Immature natural killer cell (primary cell): Measurements from ENCODE around the gene BBS1. TPM values are rescaled to one million over a fixed set of nuclear protein-coding genes. Genes with fewer than 3 reads are reported as not detected.

Experiments
- DNase-seq, 3 donors: peaks; one replicate each; pipeline ENCODE4 v3.0.0; 2022; ENCODE audit warnings: mixed read lengths in 1 of 3
- H3K27ac Mint-ChIP-seq, 6 donors: one replicate each; pipeline ENCODE4 v1.8.0; 2020; ENCODE audit warnings: mixed read lengths in 6 of 6, mild to moderate bottlenecking in 5 of 6, inconsistent platforms in 4 of 6, moderate library complexity in 3 of 6
- H3K27me3 Mint-ChIP-seq, 3 donors: one replicate each; pipeline ENCODE4 v1.8.0; 2020 to 2021; ENCODE audit warnings: low read depth in 3 of 3, mild to moderate bottlenecking in 3 of 3, mixed read lengths in 3 of 3, moderate library complexity in 3 of 3, inconsistent platforms in 1 of 3
- H3K36me3 Mint-ChIP-seq, 3 donors: one replicate each; pipeline ENCODE4 v1.8.0; 2020; ENCODE audit warnings: mixed read lengths in 3 of 3, inconsistent platforms in 2 of 3, mild to moderate bottlenecking in 2 of 3
- H3K4me1 Mint-ChIP-seq, 2 donors: one replicate each; pipeline ENCODE4 v1.8.0; 2020; ENCODE audit warnings: inconsistent platforms in 2 of 2, mild to moderate bottlenecking in 2 of 2, mixed read lengths in 2 of 2, moderate library complexity in 1 of 2
- H3K4me3 Mint-ChIP-seq, 5 donors: one replicate each; pipeline ENCODE4 v1.8.0; 2020; ENCODE audit warnings: mild to moderate bottlenecking in 5 of 5, mixed read lengths in 5 of 5, inconsistent platforms in 3 of 5, moderate library complexity in 3 of 5
- H3K9me3 Mint-ChIP-seq, 6 donors: one replicate each; pipeline ENCODE4 v1.8.0; 2020; ENCODE audit warnings: mild to moderate bottlenecking in 6 of 6, mixed read lengths in 6 of 6, inconsistent platforms in 4 of 6, moderate library complexity in 3 of 6
- polyA plus RNA-seq, 3 donors: library from polyadenylated mRNA; unstranded; fragments of 300-500 nt; fragmentation: Illumina TruSeq; gene quantifications; one replicate each; pipeline ENCODE4 v1.2.3, GENCODE V29; 2021

BBS1 gene
- polyA plus RNA-seq, 3 donors from 2014 or later, result 5.3 to 8.3 (median 6.2) TPM

GRCh38 chr11:66484806-66485380, 25.5 kb upstream of the BBS1 start:
- no peak for DNase-seq
- Mint-ChIP-seq H3K36me3 (peaks cover 0 to 13% (median 0%) of the 10 kb centered on the region in 3 donors), H3K4me3 (no peak overlapping the region), H3K27me3 (peaks cover 0 to 6% (median 4%) of the 10 kb centered on the region in 3 donors), H3K4me1 (peaks cover 13 to 19% of the 10 kb centered on the region in 2 donors), H3K9me3 (no peaks in the 10 kb centered on the region), H3K27ac (no peak overlapping the region)

DNA sequence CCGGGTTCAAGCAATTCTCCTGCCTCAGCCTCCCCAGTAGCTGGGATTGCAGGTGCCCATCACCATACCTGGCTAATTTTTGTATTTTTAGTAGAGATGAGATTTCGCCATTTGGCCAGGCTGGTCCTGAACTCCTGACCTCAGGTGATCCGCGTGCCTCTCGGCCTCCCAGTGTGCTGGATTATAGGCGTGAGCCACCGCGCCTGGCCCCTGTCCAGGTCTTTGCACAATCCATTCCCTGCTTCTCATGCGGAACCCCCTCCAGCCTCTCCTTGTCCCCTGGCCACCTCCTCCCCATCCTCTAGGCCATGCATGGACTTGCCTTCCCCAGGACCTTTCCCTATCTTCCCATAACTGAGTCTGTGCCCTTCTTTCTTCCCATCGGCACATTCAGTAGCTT, 21.5 kb upstream of the BBS1 start:
- H3K4me3 Mint-ChIP-seq, result no peak overlapping the region
- no peaks in the 10 kb centered on the region for H3K9me3 Mint-ChIP-seq
- no peaks in the 10 kb centered on the region for H3K4me1 Mint-ChIP-seq
- no peak for DNase-seq
- H3K36me3 Mint-ChIP-seq, result peaks cover 4 to 22% (median 5%) of the 10 kb centered on the region in 3 donors
- peaks cover 0 to 5% (median 0%) of the 10 kb centered on the region in 3 donors for H3K27me3 Mint-ChIP-seq
- H3K27ac Mint-ChIP-seq, result no peak overlapping the region

DNA sequence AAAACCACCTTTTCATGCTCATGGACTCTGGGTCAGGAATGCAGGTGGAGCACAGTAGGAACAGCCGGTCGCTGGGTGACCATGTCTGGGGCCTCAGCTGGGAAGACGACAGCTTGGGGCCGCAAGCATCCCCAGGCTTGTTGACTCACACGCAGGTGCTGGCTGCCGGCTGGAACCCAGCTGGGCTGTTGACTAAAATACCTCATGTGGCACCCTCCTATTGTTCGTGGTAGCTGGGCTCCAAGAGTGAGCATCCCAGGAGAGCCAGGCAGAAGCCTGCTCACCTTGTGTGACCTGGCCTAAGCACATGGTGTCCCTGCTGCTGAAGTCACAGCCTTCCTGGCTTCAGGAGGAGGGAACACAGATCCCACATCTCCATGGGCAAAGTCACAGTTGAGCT, 20.8 kb upstream of the BBS1 start:
- peaks cover 4 to 22% (median 5%) of the 10 kb centered on the region in 3 donors for H3K36me3 Mint-ChIP-seq
- no peak overlapping the region for H3K27ac Mint-ChIP-seq
- H3K4me3 Mint-ChIP-seq, result no peak overlapping the region

GRCh38 chr11:66491315-66491935, 19.0 kb upstream of the BBS1 start:
- Mint-ChIP-seq H3K27ac (no peak overlapping the region), H3K27me3 (peaks cover 0 to 5% (median 0%) of the 10 kb centered on the region in 3 donors), H3K4me3 (no peak overlapping the region), H3K4me1 (no peaks in the 10 kb centered on the region), H3K9me3 (no peaks in the 10 kb centered on the region), H3K36me3 (peaks cover 4 to 22% (median 5%) of the 10 kb centered on the region in 3 donors)
- no peak for DNase-seq

More for the DNA sequence above, 20.8 kb upstream of the BBS1 start:
- peaks cover 0 to 5% (median 0%) of the 10 kb centered on the region in 3 donors for H3K27me3 Mint-ChIP-seq
- no peaks in the 10 kb centered on the region for H3K9me3 Mint-ChIP-seq
- DNase-seq, result no peak
- no peaks in the 10 kb centered on the region for H3K4me1 Mint-ChIP-seq

- Mint-ChIP-seq H3K27me3 (peaks cover 0 to 5% (median 0%) of the 10 kb centered on the region in 3 donors), H3K27ac (no peak overlapping the region), H3K4me3 (no peak overlapping the region), H3K36me3 (peaks cover 5 to 26% (median 9%) of the 10 kb centered on the region in 3 donors), H3K9me3 (no peaks in the 10 kb centered on the region), H3K4me1 (no peaks in the 10 kb centered on the region)
- no peak for DNase-seq
Observed at GRCh38 chr11:66492161-66492865, 18.1 kb upstream of the BBS1 start.

- no peak for DNase-seq
- Mint-ChIP-seq H3K36me3 (peaks cover 5 to 26% (median 9%) of the 10 kb centered on the region in 3 donors), H3K9me3 (no peaks in the 10 kb centered on the region)
Observed at GRCh38 chr11:66493130-66493529, 17.3 kb upstream of the BBS1 start.

DNA sequence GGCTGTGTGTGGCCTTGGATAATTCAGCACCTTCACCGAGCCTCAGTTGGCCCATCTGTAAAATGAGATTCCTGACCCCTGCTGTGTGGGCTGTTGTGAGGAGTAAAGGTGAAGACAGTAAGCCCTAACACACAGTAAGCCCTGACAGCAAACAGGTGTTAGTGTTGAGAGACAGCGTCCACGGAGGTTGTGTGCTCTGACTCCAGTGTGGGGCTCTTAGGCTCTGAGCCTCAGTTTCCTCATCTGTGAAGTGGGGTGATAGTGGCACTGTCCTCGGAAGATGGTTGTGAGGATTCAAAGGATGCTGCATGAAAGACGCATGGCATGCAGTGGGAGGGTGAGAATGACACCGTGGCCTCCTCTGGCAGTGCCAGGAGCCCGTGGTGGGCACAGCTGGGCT, 16.0 kb upstream of the BBS1 start:
- Mint-ChIP-seq H3K27ac (no peak overlapping the region), H3K27me3 (no peaks in the 10 kb centered on the region), H3K9me3 (no peaks in the 10 kb centered on the region), H3K36me3 (peaks cover 5 to 27% (median 9%) of the 10 kb centered on the region in 3 donors), H3K4me3 (no peak overlapping the region), H3K4me1 (no peaks in the 10 kb centered on the region)
- DNase-seq, result no peak

More at GRCh38 chr11:66493130-66493529, 17.3 kb upstream of the BBS1 start:
- Mint-ChIP-seq H3K27ac (no peak overlapping the region), H3K4me3 (no peak overlapping the region), H3K4me1 (no peaks in the 10 kb centered on the region), H3K27me3 (peaks cover 0 to 5% (median 0%) of the 10 kb centered on the region in 3 donors)

DNA sequence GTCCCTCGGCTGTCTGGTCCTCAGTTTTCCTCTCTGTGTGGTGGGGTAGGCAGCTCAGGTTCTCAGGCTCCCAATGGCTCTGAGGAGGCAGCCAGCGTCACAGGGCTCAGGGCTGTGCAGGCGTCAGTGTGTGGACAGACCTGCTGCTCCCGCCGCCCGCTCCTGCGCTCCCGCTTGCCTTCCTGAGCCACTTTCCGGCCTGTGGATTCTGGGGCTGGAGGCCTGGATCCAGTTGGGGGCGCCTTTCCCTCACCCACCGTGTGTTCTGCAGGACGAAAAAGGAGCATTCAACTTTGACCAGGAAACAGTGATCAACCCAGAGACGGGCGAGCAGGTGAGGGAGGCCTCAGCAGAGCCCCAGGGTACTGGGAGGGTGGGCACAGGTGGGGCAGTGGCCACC, 15.5 kb upstream of the BBS1 start:
- Mint-ChIP-seq H3K27ac (no peak overlapping the region), H3K9me3 (no peaks in the 10 kb centered on the region), H3K36me3 (peaks cover 9 to 23% (median 9%) of the 10 kb centered on the region in 3 donors)

DNA sequence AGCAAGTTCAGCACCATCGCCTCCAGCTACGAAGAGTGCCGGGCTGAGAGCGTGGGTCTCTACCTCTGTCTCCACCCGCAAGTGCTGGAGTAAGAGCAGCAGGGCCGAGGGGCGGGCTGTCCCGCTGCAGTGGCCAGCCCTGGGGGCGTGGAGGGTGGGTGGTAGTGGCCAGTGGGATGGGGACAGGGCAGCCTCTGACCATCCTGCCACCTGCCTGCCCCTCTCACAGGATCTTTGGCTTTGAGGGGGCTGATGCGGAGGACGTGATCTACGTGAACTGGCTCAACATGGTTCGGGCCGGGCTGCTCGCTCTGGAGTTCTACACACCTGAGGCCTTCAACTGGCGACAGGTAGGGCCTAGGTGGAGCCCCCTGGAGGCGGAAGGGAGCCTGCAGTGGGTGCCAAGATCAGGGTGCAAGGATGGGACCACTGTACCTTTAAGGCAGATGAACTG, 15.0 kb upstream of the BBS1 start:
- Mint-ChIP-seq H3K9me3 (no peaks in the 10 kb centered on the region), H3K4me1 (no peaks in the 10 kb centered on the region), H3K27ac (no peak overlapping the region), H3K4me3 (no peak overlapping the region), H3K36me3 (peaks cover 8 to 23% (median 9%) of the 10 kb centered on the region in 3 donors), H3K27me3 (no peaks in the 10 kb centered on the region)
- no peak for DNase-seq

More for the DNA sequence above, 15.5 kb upstream of the BBS1 start:
- Mint-ChIP-seq H3K4me1 (no peaks in the 10 kb centered on the region), H3K4me3 (no peak overlapping the region), H3K27me3 (no peaks in the 10 kb centered on the region)
- no peak for DNase-seq

DNA sequence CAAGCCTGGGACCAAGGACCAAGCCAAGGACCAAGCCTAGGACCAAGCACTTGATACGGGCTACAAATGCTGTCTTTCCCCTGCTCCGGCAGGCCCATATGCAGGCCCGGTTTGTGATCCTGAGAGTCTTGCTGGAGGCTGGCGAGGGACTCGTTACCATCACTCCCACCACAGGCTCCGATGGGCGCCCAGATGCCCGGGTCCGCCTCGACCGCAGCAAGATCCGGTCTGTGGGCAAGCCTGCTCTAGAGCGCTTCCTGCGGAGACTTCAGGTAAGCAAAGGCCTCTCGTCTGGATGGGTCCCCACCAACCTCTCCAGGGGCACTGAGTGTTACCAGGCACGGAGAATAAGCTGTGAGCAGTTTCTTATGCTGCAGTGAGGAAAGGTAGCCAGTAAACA, 13.2 kb upstream of the BBS1 start:
- Mint-ChIP-seq H3K9me3 (no peaks in the 10 kb centered on the region), H3K27me3 (no peaks in the 10 kb centered on the region), H3K4me1 (no peaks in the 10 kb centered on the region), H3K36me3 (peaks cover 6 to 23% (median 13%) of the 10 kb centered on the region in 3 donors), H3K4me3 (no peak overlapping the region), H3K27ac (no peak overlapping the region)
- no peak for DNase-seq

- no peak overlapping the region for H3K4me3 Mint-ChIP-seq
- DNase-seq, result no peak
- H3K9me3 Mint-ChIP-seq, result no peaks in the 10 kb centered on the region
Observed at GRCh38 chr11:66498506-66498905, 11.9 kb upstream of the BBS1 start.

GRCh38 chr11:66505276-66505816, 5.1 kb upstream of the BBS1 start:
- Mint-ChIP-seq H3K4me3 (no peak overlapping the region), H3K27me3 (peaks cover 0 to 2% (median 0%) of the 10 kb centered on the region in 3 donors), H3K36me3 (peaks cover 0 to 20% (median 8%) of the 10 kb centered on the region in 3 donors), H3K27ac (no peak overlapping the region), H3K4me1 (peaks cover 3 to 5% of the 10 kb centered on the region in 2 donors), H3K9me3 (no peaks in the 10 kb centered on the region)
- DNase-seq, result no peak

More at GRCh38 chr11:66498506-66498905, 11.9 kb upstream of the BBS1 start:
- H3K4me1 Mint-ChIP-seq, result no peaks in the 10 kb centered on the region
- no peaks in the 10 kb centered on the region for H3K27me3 Mint-ChIP-seq
- peaks cover 4 to 20% (median 8%) of the 10 kb centered on the region in 3 donors for H3K36me3 Mint-ChIP-seq
- H3K27ac Mint-ChIP-seq, result no peak overlapping the region

DNA sequence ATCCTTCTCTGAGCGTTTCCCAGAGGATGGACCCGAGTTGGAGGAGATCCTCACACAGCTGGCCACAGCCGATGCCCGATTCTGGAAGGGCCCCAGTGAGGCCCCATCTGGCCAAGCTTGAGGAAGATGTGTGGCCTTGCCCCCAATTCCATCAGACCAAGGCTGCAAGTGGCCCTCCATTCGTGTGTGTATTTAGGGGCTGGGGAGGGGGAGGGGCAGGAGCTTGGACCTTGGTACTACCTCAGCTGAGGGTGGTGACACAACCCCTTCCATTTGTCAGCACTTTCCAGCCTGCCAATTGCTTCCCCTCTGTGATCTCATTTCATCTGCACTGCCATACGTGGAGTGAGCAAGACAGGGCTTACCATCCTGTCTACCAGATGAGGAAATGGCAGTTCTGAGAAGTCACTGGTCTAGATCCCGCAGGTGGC, 1.3 kb upstream of the BBS1 start:
- H3K36me3 Mint-ChIP-seq, result peaks cover 4 to 19% (median 4%) of the 10 kb centered on the region in 3 donors
- H3K4me3 Mint-ChIP-seq, result peak overlapping the region in 1 of 5 donors; percentile 27
- peaks cover 0 to 2% (median 0%) of the 10 kb centered on the region in 3 donors for H3K27me3 Mint-ChIP-seq
- peaks cover 14 to 17% of the 10 kb centered on the region in 2 donors for H3K4me1 Mint-ChIP-seq
- H3K9me3 Mint-ChIP-seq, result no peaks in the 10 kb centered on the region
- no peak overlapping the region for H3K27ac Mint-ChIP-seq
- DNase-seq, result no peak

DNA sequence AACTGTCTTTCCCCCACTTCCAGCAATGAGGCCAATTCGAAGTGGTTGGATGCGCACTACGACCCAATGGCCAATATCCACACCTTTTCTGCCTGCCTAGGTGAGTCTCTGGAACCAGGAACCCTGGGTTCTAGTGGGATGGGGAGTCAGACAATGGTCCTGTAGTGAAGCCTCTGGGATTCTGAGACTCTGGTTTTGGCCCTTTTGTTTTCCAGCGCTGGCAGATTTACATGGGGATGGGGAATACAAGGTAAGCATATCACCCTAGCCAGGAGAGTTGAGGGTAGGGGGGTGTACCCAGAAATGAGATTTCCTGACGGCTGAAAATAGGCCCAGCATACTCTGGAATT, 530 bp downstream of the BBS1 start:
- no peaks in the 10 kb centered on the region for H3K9me3 Mint-ChIP-seq
- peaks cover 14 to 17% of the 10 kb centered on the region in 2 donors for H3K4me1 Mint-ChIP-seq

More for the DNA sequence above, 530 bp downstream of the BBS1 start:
- no peak for DNase-seq
- Mint-ChIP-seq H3K27ac (peak overlapping the region; percentile 18 to 72 (median 56)), H3K4me3 (peak overlapping the region; percentile 84 to 89 (median 88)), H3K27me3 (peaks cover 0 to 2% (median 0%) of the 10 kb centered on the region in 3 donors), H3K36me3 (peaks cover 4 to 11% (median 4%) of the 10 kb centered on the region in 3 donors)
